ENCODE measurements around the gene TGM2.

DNA sequence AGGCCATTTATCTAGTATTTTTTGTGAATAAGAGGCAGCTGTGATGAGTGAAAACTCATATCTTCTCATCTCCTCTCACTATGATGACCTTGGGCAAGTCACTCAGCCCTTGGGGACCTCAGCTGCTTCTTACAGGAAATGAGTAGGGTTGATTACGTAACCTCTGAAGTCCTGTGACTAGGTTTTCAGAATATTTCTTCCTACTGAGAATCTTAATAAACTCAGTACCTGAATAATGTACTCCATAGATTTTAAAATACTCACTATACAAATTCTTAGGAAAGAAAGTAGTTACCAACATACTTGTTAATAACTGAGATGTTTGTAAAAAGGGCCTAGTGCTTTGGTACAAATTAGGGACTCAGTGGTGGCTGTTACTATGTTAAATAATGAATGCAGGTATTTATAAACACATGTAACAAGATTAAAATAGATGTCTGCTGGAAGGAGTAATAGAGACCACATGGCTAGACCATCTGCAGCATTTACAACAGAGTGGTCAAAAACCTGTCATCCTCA lies 70.6 kb downstream of the TGM2 start:
- TF ChIP-seq, protein P1, sequence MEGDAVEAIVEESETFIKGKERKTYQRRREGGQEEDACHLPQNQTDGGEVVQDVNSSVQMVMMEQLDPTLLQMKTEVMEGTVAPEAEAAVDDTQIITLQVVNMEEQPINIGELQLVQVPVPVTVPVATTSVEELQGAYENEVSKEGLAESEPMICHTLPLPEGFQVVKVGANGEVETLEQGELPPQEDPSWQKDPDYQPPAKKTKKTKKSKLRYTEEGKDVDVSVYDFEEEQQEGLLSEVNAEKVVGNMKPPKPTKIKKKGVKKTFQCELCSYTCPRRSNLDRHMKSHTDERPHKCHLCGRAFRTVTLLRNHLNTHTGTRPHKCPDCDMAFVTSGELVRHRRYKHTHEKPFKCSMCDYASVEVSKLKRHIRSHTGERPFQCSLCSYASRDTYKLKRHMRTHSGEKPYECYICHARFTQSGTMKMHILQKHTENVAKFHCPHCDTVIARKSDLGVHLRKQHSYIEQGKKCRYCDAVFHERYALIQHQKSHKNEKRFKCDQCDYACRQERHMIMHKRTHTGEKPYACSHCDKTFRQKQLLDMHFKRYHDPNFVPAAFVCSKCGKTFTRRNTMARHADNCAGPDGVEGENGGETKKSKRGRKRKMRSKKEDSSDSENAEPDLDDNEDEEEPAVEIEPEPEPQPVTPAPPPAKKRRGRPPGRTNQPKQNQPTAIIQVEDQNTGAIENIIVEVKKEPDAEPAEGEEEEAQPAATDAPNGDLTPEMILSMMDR (IDR thresholded peaks at IDR 0.05): no peak
- TF ChIP-seq EP300 (IDR thresholded peaks at IDR 0.05): peak in 1 of 4 donors; percentile 47
